A549 treated with RU486 at 1 μM for 4 hours (cell line): ENCODE results near the gene PLEKHG1. TPM values are rescaled to one million over a fixed set of nuclear protein-coding genes. Genes with fewer than 3 reads are reported as not detected.

ENCODE experiments used
- total RNA-seq: library from RNA; stranded (reverse); fragments of 200-300 nt; extraction: Qiagen RNA extraction; gene quantifications from 5 replicates; pipeline ENCODE4 v1.2.3, GENCODE V29; 2022; ENCODE audit warnings: low read depth

The PLEKHG1 gene
- 0.23 to 0.44 TPM (median 0.26 TPM) in 5 replicates for total RNA-seq

GRCh38 chr6:150599199-150600009, at the start of gene PLEKHG1:
TSS of gene PLEKHG1 (plus strand) at chr6:150599885. CDS start at chr6:150733682, 133,797 bp downstream.

Other genes with a start within 250 kb of the PLEKHG1 start
- gene IYD, start 230.9 kb upstream of the PLEKHG1 start, total RNA-seq, result not detected in 5 replicates